Bone marrow (tissue), 2 donors: ENCODE data around the gene SPINT4.
"Not testable (repeated sequence)": the region's sequence is repeated elsewhere in the genome, so short reads cannot be mapped to it uniquely, and the experiment has no call there.

ENCODE experiments used
- DNase-seq, 2 donors: peaks; one replicate each; lab custom pipeline; 2025; lab: John Stamatoyannopoulos, UW

The SPINT4 gene

DNA sequence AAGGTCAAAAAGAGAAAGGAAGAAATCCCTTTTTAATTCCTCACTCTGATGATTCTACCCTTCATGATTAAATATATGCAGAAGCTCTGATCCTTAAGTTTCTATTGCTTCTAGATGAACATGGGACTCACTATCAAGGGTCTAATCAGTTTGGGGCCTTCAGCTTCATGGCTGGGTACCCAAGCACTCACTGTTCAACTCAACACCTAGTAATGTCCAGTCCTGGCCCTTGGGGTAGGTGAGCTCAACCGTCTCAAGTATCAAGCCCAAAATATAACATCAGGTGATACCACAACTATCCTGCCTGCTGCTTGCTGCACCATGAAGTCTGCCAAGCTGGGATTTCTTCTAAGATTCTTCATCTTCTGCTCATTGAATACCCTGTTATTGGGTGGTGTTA is at the start of gene SPINT4:
SPINT4 (plus strand) TSS at position 301 of the 400 bp plus-strand sequence; CDS start at position 322, 21 bp downstream.
- no peak for DNase-seq

DNA sequence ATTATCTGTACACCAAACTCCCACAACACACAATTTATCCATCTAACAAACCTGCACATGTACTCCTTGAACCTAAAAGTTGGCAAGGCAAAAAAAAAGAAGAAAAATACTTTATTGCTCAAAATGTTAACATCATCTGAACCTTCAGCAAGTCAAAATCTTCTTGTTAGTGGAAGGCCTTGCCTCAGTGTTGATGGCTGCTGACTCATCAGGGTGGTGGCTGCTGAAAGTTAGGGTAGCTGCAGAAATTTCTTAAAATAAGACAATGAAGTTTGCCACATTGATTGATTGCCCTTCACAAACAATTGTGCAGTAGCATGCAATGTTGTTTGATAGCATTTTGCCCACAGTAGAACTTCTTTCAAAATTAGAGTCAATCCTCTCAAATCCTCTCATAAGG is 49.4 kb upstream of the SPINT4 start:
- DNase-seq = no peak

DNA sequence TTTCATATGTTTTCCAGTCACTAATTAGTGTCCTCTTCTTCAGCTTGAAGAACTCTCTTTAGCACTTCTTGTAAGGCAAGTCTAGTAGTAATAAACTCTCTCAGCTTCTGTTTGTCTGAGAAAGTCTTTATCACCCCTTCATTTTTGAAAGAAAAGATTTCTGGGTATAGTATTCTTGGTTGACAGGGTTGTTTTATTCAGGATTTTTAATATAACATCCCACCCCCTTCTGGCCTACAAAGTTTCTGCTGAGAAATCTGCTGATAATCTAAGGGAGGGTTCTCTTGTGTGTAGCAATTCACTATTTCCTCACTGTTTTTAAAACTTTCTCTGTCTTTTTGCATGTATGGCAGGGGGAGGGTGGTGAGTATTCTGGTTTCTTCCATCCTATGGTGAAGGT is 42.5 kb upstream of the SPINT4 start:
- no peak for DNase-seq

GRCh38 chr20:45685896-45686295 is 36.3 kb upstream of the SPINT4 start:
- DNase-seq = no peak

GRCh38 chr20:45693346-45693745 is 28.8 kb upstream of the SPINT4 start:
- not testable (repeated sequence) for DNase-seq

DNA sequence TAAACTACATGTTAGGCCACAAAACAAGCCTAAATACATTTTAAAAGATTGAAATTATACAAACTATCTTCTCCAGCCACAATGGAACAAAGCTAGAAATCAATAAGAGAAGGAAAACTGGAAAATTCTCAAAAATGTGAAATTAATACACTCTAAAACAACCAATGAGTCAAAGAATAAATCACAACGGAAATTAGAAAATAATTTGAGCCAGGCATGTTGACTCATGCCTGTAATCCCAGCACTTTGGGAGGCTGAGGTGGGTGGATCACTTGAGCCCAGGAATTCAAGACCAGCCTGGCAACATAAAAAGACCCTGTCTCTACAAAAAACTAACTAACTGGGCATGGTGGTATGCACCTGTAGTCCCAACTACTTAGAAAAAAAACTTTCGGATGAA is 26.7 kb upstream of the SPINT4 start:
- no peak for DNase-seq

DNA sequence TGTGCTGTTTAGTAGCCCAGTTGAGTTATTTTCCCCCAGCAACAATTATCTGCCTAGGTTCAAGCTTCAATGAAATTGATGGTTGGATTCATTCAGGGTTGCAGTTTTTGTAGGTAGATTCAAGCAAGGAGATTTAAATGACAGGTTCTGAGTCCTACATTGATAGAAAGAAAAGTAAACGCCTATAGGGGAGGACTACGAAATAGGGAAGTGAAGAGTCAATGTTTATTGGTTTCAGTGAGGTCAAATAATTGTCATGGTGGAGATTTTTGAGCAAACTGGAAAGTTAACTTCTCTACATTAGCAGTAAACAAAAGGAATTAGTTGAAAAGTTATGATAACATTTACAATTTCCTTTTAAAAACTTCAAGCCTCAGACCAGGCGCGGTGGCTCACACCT is 21.0 kb upstream of the SPINT4 start:
- DNase-seq = no peak

DNA sequence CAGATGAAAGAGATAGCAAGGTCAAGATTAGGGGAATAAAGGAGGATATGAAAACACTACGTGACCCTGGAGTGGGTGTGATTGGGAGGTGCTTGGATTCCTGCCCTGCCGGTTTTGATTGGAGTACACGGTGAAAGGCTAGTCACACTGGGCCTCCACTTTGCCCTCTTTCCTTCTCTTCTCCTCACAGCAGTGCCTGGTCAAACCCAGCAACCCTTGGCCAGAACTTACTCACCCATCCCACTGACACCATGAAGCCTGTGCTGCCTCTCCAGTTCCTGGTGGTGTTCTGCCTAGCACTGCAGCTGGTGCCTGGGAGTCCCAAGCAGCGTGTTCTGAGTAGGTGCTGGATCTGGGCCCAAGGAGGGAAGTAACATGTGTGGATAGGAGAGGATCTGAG is 20.3 kb upstream of the SPINT4 start, which contains the start of gene WFDC13:
WFDC13 (plus strand) TSS at position 166 of the 400 bp plus-strand sequence; CDS start at position 252, 86 bp downstream.
- DNase-seq = no peak

- no peak for DNase-seq
These were observed 17.0 kb upstream of the SPINT4 start, which contains the start of gene WFDC10B for GRCh38 chr20:45704969-45705637. Gene WFDC10B, minus strand, starts transcription at chr20:45705019. Its CDS starts 19,027 bp downstream, at chr20:45685992.

DNA sequence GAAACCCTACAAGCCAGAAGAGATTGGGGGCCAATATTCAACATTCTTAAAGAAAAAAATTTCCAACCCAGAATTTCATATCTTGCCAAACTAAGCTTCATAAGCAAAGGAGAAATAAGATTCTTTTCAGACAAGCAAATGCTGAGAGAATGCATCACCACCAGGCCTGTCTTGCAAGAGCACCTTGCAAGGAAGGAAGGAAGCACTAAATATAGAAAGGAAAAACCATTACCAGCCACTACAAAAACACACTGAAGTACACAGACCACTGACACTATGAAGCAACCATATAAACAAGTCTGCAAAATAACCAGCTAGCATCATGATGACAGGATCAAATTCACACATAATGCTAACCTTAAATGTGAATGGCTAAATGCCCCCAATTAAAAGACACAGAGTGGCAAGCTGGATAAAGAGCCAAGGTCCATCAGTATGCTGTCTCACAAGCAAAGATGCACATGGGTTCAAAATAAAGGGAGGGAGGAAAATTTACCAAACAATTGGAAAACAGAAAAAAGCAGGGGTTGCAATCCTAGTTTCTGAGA is 5.9 kb upstream of the SPINT4 start:
- not testable (repeated sequence) for DNase-seq

GRCh38 chr20:45725134-45725533 is 3.0 kb downstream of the SPINT4 start:
- no peak for DNase-seq

GRCh38 chr20:45727044-45727443 is 4.9 kb downstream of the SPINT4 start:
- no peak for DNase-seq

- no peak for DNase-seq
These were observed 10.1 kb downstream of the SPINT4 start for GRCh38 chr20:45732199-45732598.

DNA sequence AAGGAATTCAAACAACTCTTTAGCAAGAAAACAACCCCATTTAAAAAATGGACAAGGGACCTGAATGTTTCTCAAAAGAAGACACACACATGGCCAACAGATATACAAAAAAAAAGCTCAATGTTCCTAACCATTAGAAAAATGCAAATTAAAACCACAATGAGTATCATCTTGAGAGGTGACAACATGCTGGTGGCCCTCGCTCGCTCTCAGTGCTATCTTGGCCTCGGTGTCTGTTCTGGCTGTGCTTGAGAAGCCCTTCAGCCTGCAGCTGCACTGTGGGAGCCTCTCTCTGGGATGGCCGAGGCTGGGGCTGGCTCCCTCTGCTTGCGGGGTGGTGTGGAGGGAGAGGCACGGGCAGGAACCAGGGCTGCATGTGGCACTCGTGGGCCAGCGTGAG is 13.4 kb downstream of the SPINT4 start:
- no peak for DNase-seq

- DNase-seq = no peak
These were observed 13.8 kb downstream of the SPINT4 start for GRCh38 chr20:45735988-45736387.

DNA sequence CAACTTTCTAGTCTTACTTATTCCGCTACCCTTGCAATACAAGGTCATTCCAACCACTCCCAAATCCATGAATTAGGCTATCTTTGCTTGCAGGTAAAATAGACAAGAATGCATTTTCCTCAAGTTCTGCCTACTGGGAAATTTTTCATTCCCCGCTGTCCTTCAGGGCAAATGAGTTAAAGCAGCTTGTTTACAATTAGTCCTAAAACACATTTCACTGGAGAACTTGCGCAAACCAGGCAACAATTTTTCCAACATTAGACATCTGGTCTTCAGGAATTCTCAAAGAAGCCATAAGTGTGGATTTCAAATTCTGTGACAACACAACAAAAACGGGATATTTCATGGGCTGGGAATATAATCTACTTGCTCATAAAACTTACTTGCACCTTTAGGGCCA is 20.4 kb downstream of the SPINT4 start:
- no peak for DNase-seq

- no peak for DNase-seq
These were observed 22.9 kb downstream of the SPINT4 start for GRCh38 chr20:45745015-45745414.

- no peak for DNase-seq
These were observed 29.6 kb downstream of the SPINT4 start for GRCh38 chr20:45751721-45752120.

- no peak for DNase-seq
These were observed 30.6 kb downstream of the SPINT4 start for GRCh38 chr20:45752746-45753145.

- DNase-seq = no peak
These were observed 35.9 kb downstream of the SPINT4 start for GRCh38 chr20:45758096-45758495.

GRCh38 chr20:45759921-45760320 is 37.8 kb downstream of the SPINT4 start:
- DNase-seq = not testable (repeated sequence)

GRCh38 chr20:45761966-45762365 is 39.8 kb downstream of the SPINT4 start:
- DNase-seq = not testable (repeated sequence)

DNA sequence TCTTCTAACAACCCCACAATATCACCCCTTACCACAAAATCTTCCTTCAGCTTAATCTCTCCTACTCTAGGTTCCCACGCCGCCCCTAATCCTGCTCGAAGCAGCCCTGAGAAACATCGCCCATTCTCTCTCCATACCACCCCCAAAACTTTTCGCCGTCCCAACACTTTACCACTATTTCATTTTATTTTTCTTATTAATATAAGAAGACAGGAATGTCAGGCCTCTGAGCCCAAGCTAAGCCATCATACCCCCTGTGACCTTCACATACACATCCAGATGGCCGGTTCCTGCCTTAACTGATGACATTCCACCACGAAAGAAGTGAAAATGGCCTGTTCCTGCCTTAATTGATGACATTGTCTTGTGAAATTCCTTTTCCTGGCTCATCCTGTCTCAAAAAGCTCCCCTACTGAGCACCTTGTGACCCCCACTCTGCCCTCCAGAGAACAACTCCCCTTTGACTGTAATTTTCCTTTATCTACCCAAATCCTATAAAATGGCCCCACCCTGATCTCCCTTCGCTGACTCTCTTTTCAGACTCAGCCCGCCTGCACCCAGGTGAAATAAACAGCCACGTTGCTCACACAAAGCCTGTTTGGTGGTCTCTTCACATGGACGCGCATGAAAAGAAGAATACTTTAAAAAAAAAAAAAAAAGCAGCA is 42.6 kb downstream of the SPINT4 start:
- not testable (repeated sequence) for DNase-seq
